HG03457 (cell line): ENCODE measurements around the gene MAP2K7.

Experiments
- ATAC-seq: cut with Tn5 transposase; IDR thresholded peaks from one replicate; pipeline ENCODE4 v1.9.1; 2021; ENCODE audit warnings: moderate number of reproducible peaks; ENCODE audit not compliant: unreplicated experiment

Gene MAP2K7

GRCh38 chr19:7866399-7867091 is 37.1 kb upstream of the MAP2K7 start:
- no peak for ATAC-seq

- no peak for ATAC-seq
Measured at GRCh38 chr19:7867092-7867844, 36.4 kb upstream of the MAP2K7 start.

GRCh38 chr19:7868326-7868670 is 35.4 kb upstream of the MAP2K7 start:
- ATAC-seq = no peak

GRCh38 chr19:7868671-7869452 is 34.8 kb upstream of the MAP2K7 start:
- no peak for ATAC-seq

- ATAC-seq = no peak
Measured at GRCh38 chr19:7869453-7869909, 34.2 kb upstream of the MAP2K7 start.

- ATAC-seq = no peak
Measured at GRCh38 chr19:7869910-7870511, 33.7 kb upstream of the MAP2K7 start.

GRCh38 chr19:7870571-7871436 is 32.9 kb upstream of the MAP2K7 start:
- no peak for ATAC-seq

GRCh38 chr19:7871437-7872305 is 32.0 kb upstream of the MAP2K7 start:
- no peak for ATAC-seq

GRCh38 chr19:7872306-7873204 is 31.1 kb upstream of the MAP2K7 start:
- ATAC-seq = no peak

GRCh38 chr19:7873304-7874075 is 30.2 kb upstream of the MAP2K7 start:
- no peak for ATAC-seq

- ATAC-seq = no peak
Measured at GRCh38 chr19:7874076-7874896, 29.4 kb upstream of the MAP2K7 start, which contains the start of gene PRR36. TSS of gene PRR36 (minus strand) at chr19:7874390. CDS start at chr19:7873689, 701 bp downstream.

GRCh38 chr19:7874897-7875273 is 28.8 kb upstream of the MAP2K7 start:
- ATAC-seq = no peak

GRCh38 chr19:7877249-7877836 is 26.3 kb upstream of the MAP2K7 start:
- no peak for ATAC-seq

GRCh38 chr19:7879111-7879807 is 24.4 kb upstream of the MAP2K7 start:
- ATAC-seq = no peak

- ATAC-seq = no peak
Measured at GRCh38 chr19:7879836-7880235, 23.8 kb upstream of the MAP2K7 start.

- no peak for ATAC-seq
Measured at GRCh38 chr19:7881910-7882309, 21.8 kb upstream of the MAP2K7 start.
